ENCODE measurements around the gene WASF1.

GRCh38 chr6:110130362-110130761 lies 49.1 kb downstream of the WASF1 start:
- TF ChIP-seq CTCF (IDR thresholded peaks at IDR 0.05), result no peak
- no peak for TF ChIP-seq EZH2phosphoT487 (IDR thresholded peaks at IDR 0.05)

Data from neural progenitor cell (in vitro differentiated cells).